ENCODE measurements around the gene COX4I1. TPM values are rescaled to one million over a fixed set of nuclear protein-coding genes. Genes with fewer than 3 reads are reported as not detected.

COX4I1 gene
- total RNA-seq, 1 donor, result 322 TPM

- Histone ChIP-seq H3K27me3 (ENCODE audit: insufficient read depth, low read length) (no peaks in the 10 kb centered on the region), H3K4me1 (ENCODE audit: insufficient read depth, low read length) (peaks cover 78% of the 10 kb centered on the region), H3K4me3 (ENCODE audit: low read length) (peak overlapping the region; percentile 34), H3K9me3 (ENCODE audit: low read depth, low read length) (no peaks in the 10 kb centered on the region)
Measured at GRCh38 chr16:85759631-85760419, 39.7 kb upstream of the COX4I1 start.

GRCh38 chr16:85761861-85762260 is 37.6 kb upstream of the COX4I1 start:
- H3K27me3 ChIP-seq (ENCODE audit: insufficient read depth, low read length), result no peaks in the 10 kb centered on the region
- peaks cover 61% of the 10 kb centered on the region for H3K4me1 ChIP-seq (ENCODE audit: insufficient read depth, low read length)
- H3K4me3 ChIP-seq (ENCODE audit: low read length), result no peak overlapping the region
- no peaks in the 10 kb centered on the region for H3K9me3 ChIP-seq (ENCODE audit: low read depth, low read length)

- Histone ChIP-seq H3K9me3 (ENCODE audit: low read depth, low read length) (no peaks in the 10 kb centered on the region), H3K27me3 (ENCODE audit: insufficient read depth, low read length) (no peaks in the 10 kb centered on the region), H3K4me3 (ENCODE audit: low read length) (no peak overlapping the region), H3K4me1 (ENCODE audit: insufficient read depth, low read length) (peaks cover 58% of the 10 kb centered on the region)
Measured at GRCh38 chr16:85762970-85763369, 36.5 kb upstream of the COX4I1 start.

- Histone ChIP-seq H3K4me1 (ENCODE audit: insufficient read depth, low read length) (peaks cover 52% of the 10 kb centered on the region), H3K4me3 (ENCODE audit: low read length) (no peak overlapping the region), H3K27me3 (ENCODE audit: insufficient read depth, low read length) (no peaks in the 10 kb centered on the region), H3K9me3 (ENCODE audit: low read depth, low read length) (no peaks in the 10 kb centered on the region)
Measured at GRCh38 chr16:85763616-85764015, 35.9 kb upstream of the COX4I1 start.

- H3K27me3 ChIP-seq (ENCODE audit: insufficient read depth, low read length), result no peaks in the 10 kb centered on the region
- H3K4me3 ChIP-seq (ENCODE audit: low read length), result no peak overlapping the region
- peaks cover 37% of the 10 kb centered on the region for H3K4me1 ChIP-seq (ENCODE audit: insufficient read depth, low read length)
- H3K9me3 ChIP-seq (ENCODE audit: low read depth, low read length), result no peaks in the 10 kb centered on the region
Measured at GRCh38 chr16:85765211-85765610, 34.3 kb upstream of the COX4I1 start.

- Histone ChIP-seq H3K4me1 (ENCODE audit: insufficient read depth, low read length) (peaks cover 33% of the 10 kb centered on the region), H3K9me3 (ENCODE audit: low read depth, low read length) (no peaks in the 10 kb centered on the region), H3K4me3 (ENCODE audit: low read length) (no peak overlapping the region), H3K27me3 (ENCODE audit: insufficient read depth, low read length) (no peaks in the 10 kb centered on the region)
Measured at GRCh38 chr16:85765767-85766166, 33.7 kb upstream of the COX4I1 start.

GRCh38 chr16:85767531-85767930 is 32.0 kb upstream of the COX4I1 start:
- no peaks in the 10 kb centered on the region for H3K27me3 ChIP-seq (ENCODE audit: insufficient read depth, low read length)
- H3K4me1 ChIP-seq (ENCODE audit: insufficient read depth, low read length), result peaks cover 15% of the 10 kb centered on the region
- H3K4me3 ChIP-seq (ENCODE audit: low read length), result no peak overlapping the region

GRCh38 chr16:85768199-85768598 is 31.3 kb upstream of the COX4I1 start:
- Histone ChIP-seq H3K4me3 (ENCODE audit: low read length) (no peak overlapping the region), H3K27me3 (ENCODE audit: insufficient read depth, low read length) (no peaks in the 10 kb centered on the region), H3K9me3 (ENCODE audit: low read depth, low read length) (no peaks in the 10 kb centered on the region), H3K4me1 (ENCODE audit: insufficient read depth, low read length) (peaks cover 9% of the 10 kb centered on the region)

More at GRCh38 chr16:85767531-85767930, 32.0 kb upstream of the COX4I1 start:
- no peaks in the 10 kb centered on the region for H3K9me3 ChIP-seq (ENCODE audit: low read depth, low read length)

GRCh38 chr16:85770741-85771140 is 28.8 kb upstream of the COX4I1 start:
- H3K4me1 ChIP-seq (ENCODE audit: insufficient read depth, low read length), result peaks cover 9% of the 10 kb centered on the region

GRCh38 chr16:85773044-85773443 is 26.5 kb upstream of the COX4I1 start:
- Histone ChIP-seq H3K27me3 (ENCODE audit: insufficient read depth, low read length) (no peaks in the 10 kb centered on the region), H3K4me3 (ENCODE audit: low read length) (no peak overlapping the region), H3K4me1 (ENCODE audit: insufficient read depth, low read length) (peaks cover under 1% of the 10 kb centered on the region), H3K9me3 (ENCODE audit: low read depth, low read length) (no peaks in the 10 kb centered on the region)

More at GRCh38 chr16:85770741-85771140, 28.8 kb upstream of the COX4I1 start:
- Histone ChIP-seq H3K27me3 (ENCODE audit: insufficient read depth, low read length) (no peaks in the 10 kb centered on the region), H3K9me3 (ENCODE audit: low read depth, low read length) (no peaks in the 10 kb centered on the region), H3K4me3 (ENCODE audit: low read length) (no peak overlapping the region)

- Histone ChIP-seq H3K9me3 (ENCODE audit: low read depth, low read length) (no peaks in the 10 kb centered on the region), H3K4me1 (ENCODE audit: insufficient read depth, low read length) (no peaks in the 10 kb centered on the region), H3K4me3 (ENCODE audit: low read length) (no peak overlapping the region), H3K27me3 (ENCODE audit: insufficient read depth, low read length) (no peaks in the 10 kb centered on the region)
Measured at GRCh38 chr16:85774136-85774535, 25.4 kb upstream of the COX4I1 start.

GRCh38 chr16:85774811-85775210 is 24.7 kb upstream of the COX4I1 start:
- Histone ChIP-seq H3K4me1 (ENCODE audit: insufficient read depth, low read length) (no peaks in the 10 kb centered on the region), H3K4me3 (ENCODE audit: low read length) (no peak overlapping the region), H3K27me3 (ENCODE audit: insufficient read depth, low read length) (no peaks in the 10 kb centered on the region), H3K9me3 (ENCODE audit: low read depth, low read length) (no peaks in the 10 kb centered on the region)

- Histone ChIP-seq H3K27me3 (ENCODE audit: insufficient read depth, low read length) (no peaks in the 10 kb centered on the region), H3K9me3 (ENCODE audit: low read depth, low read length) (no peaks in the 10 kb centered on the region), H3K4me1 (ENCODE audit: insufficient read depth, low read length) (no peaks in the 10 kb centered on the region), H3K4me3 (ENCODE audit: low read length) (no peak overlapping the region)
Measured at GRCh38 chr16:85777583-85778310, 21.7 kb upstream of the COX4I1 start.

- Histone ChIP-seq H3K4me3 (ENCODE audit: low read length) (no peak overlapping the region), H3K27me3 (ENCODE audit: insufficient read depth, low read length) (no peaks in the 10 kb centered on the region), H3K4me1 (ENCODE audit: insufficient read depth, low read length) (no peaks in the 10 kb centered on the region), H3K9me3 (ENCODE audit: low read depth, low read length) (no peaks in the 10 kb centered on the region)
Measured at GRCh38 chr16:85778873-85779272, 20.6 kb upstream of the COX4I1 start.

- Histone ChIP-seq H3K4me1 (ENCODE audit: insufficient read depth, low read length) (no peaks in the 10 kb centered on the region), H3K4me3 (ENCODE audit: low read length) (no peak overlapping the region), H3K27me3 (ENCODE audit: insufficient read depth, low read length) (no peaks in the 10 kb centered on the region)
Measured at GRCh38 chr16:85780281-85780680, 19.2 kb upstream of the COX4I1 start.

More at GRCh38 chr16:85780281-85780680, 19.2 kb upstream of the COX4I1 start:
- H3K9me3 ChIP-seq (ENCODE audit: low read depth, low read length), result no peaks in the 10 kb centered on the region
